Tongue (tissue), 3 donors: ENCODE measurements around the gene HFM1. TPM values are rescaled to one million over a fixed set of nuclear protein-coding genes. Genes with fewer than 3 reads are reported as not detected.

Source experiments
- DNase-seq: peaks from one replicate; pipeline ENCODE4 v3.0.0-alpha.2; 2015
- small RNA-seq: library from RNA; depleted of rRNA; stranded (forward); fragments of <200 nt; gene quantifications from one replicate; pipeline ENCODE3, GENCODE V24; 2014; ENCODE audit warnings: low replicate concordance
- total RNA-seq: library from RNA; depleted of rRNA; stranded (reverse); fragments of >200 nt; gene quantifications from one replicate; pipeline ENCODE4 v1.2.3, GENCODE V29; 2014

The HFM1 gene
- total RNA-seq, 1 donor from 2014 or later: 3.9 TPM

- no peak for DNase-seq
Measured at GRCh38 chr1:91234181-91234580, 170.5 kb downstream of the HFM1 start.

GRCh38 chr1:91226741-91227140 is 177.9 kb downstream of the HFM1 start:
- DNase-seq: no peak

- DNase-seq: no peak
Measured at GRCh38 chr1:91224878-91225277, 179.8 kb downstream of the HFM1 start.

- no peak for DNase-seq
Measured at GRCh38 chr1:91221017-91221416, 183.6 kb downstream of the HFM1 start.

GRCh38 chr1:91217911-91218310 is 186.7 kb downstream of the HFM1 start:
- DNase-seq: no peak

Small RNAs within 50 kb of the gene (small RNA-seq; reads per million reads assigned to genes)
- gene RF00019: not detected

Other genes starting within 250 kb of the HFM1 start
- 11.5 TPM for gene CDC7, start 96.0 kb upstream of the HFM1 start, total RNA-seq